Measurements from ENCODE around the gene GGT7.

The GGT7 gene

GRCh38 chr20:34798328-34798727 lies 74.3 kb downstream of the GGT7 start:
- H3K4me3 ChIP-seq (ENCODE audit: low read length in 2 of 2): no peak overlapping the region
- H3K36me3 ChIP-seq (ENCODE audit: control insufficient read depth in 2 of 2, insufficient read depth in 2 of 2, low read length in 2 of 2): peaks cover 0 to 3% of the 10 kb centered on the region in 2 donors
- H3K27ac ChIP-seq (ENCODE audit: low read depth in 2 of 2, low read length in 2 of 2): no peak overlapping the region
- H3K9me3 ChIP-seq (ENCODE audit: control insufficient read depth in 2 of 2, low read length in 2 of 2): no peaks in the 10 kb centered on the region
- H3K9ac ChIP-seq (ENCODE audit: low read depth in 1 of 2, low read length in 2 of 2): no peak overlapping the region
- H3K27me3 ChIP-seq (ENCODE audit: control insufficient read depth in 2 of 2, insufficient read depth in 2 of 2, low read length in 2 of 2): no peaks in the 10 kb centered on the region
- no peaks in the 10 kb centered on the region for H3K4me1 ChIP-seq (ENCODE audit: control insufficient read depth in 2 of 2, insufficient read depth in 2 of 2, low read length in 2 of 2)

GRCh38 chr20:34797012-34797995 lies 75.4 kb downstream of the GGT7 start:
- no peaks in the 10 kb centered on the region for H3K27me3 ChIP-seq (ENCODE audit: control insufficient read depth in 2 of 2, insufficient read depth in 2 of 2, low read length in 2 of 2)
- H3K4me3 ChIP-seq (ENCODE audit: low read length in 2 of 2): no peak overlapping the region
- H3K9me3 ChIP-seq (ENCODE audit: control insufficient read depth in 2 of 2, low read length in 2 of 2): no peaks in the 10 kb centered on the region
- no peak overlapping the region for H3K27ac ChIP-seq (ENCODE audit: low read depth in 2 of 2, low read length in 2 of 2)
- H3K9ac ChIP-seq (ENCODE audit: low read depth in 1 of 2, low read length in 2 of 2): no peak overlapping the region
- H3K4me1 ChIP-seq (ENCODE audit: control insufficient read depth in 2 of 2, insufficient read depth in 2 of 2, low read length in 2 of 2): no peaks in the 10 kb centered on the region
- peaks cover 0 to 3% of the 10 kb centered on the region in 2 donors for H3K36me3 ChIP-seq (ENCODE audit: control insufficient read depth in 2 of 2, insufficient read depth in 2 of 2, low read length in 2 of 2)

All from mucosa of rectum (tissue), 2 donors.